Measurements from ENCODE around the gene CRYZ.

The CRYZ gene

GRCh38 chr1:74729741-74730478 is 2.9 kb downstream of the CRYZ start:
- no peak for DNase-seq

GRCh38 chr1:74728736-74729135 is 4.1 kb downstream of the CRYZ start:
- DNase-seq, result no peak

- no peak for DNase-seq
Measured at GRCh38 chr1:74726063-74726462, 6.8 kb downstream of the CRYZ start.

- DNase-seq, result no peak
Measured at GRCh38 chr1:74717626-74718025, 15.2 kb downstream of the CRYZ start.

- DNase-seq, result no peak
Measured at GRCh38 chr1:74716822-74717221, 16.0 kb downstream of the CRYZ start.

GRCh38 chr1:74715806-74716205 is 17.0 kb downstream of the CRYZ start:
- DNase-seq, result no peak

- DNase-seq, result no peak
Measured at GRCh38 chr1:74715236-74715502, 17.7 kb downstream of the CRYZ start.

GRCh38 chr1:74714429-74715235 is 18.2 kb downstream of the CRYZ start:
- DNase-seq, result no peak

GRCh38 chr1:74713849-74714248 is 19.0 kb downstream of the CRYZ start:
- no peak for DNase-seq

GRCh38 chr1:74712881-74713280 is 20.0 kb downstream of the CRYZ start:
- DNase-seq, result no peak

GRCh38 chr1:74703386-74704182 is 29.3 kb downstream of the CRYZ start:
- DNase-seq, result no peak

- DNase-seq, result no peak
Measured at GRCh38 chr1:74699331-74699730, 33.5 kb downstream of the CRYZ start.

GRCh38 chr1:74697832-74698231 is 35.0 kb downstream of the CRYZ start:
- no peak for DNase-seq

GRCh38 chr1:74693473-74693872 is 39.4 kb downstream of the CRYZ start:
- DNase-seq, result no peak

GRCh38 chr1:74690909-74691308 is 41.9 kb downstream of the CRYZ start:
- DNase-seq, result no peak

GRCh38 chr1:74690364-74690696 is 42.5 kb downstream of the CRYZ start:
- no peak for DNase-seq

GRCh38 chr1:74689621-74690363 is 43.1 kb downstream of the CRYZ start:
- DNase-seq, result peak; percentile 30

- DNase-seq, result no peak
Measured at GRCh38 chr1:74686928-74687327, 45.9 kb downstream of the CRYZ start.

GRCh38 chr1:74684301-74684700 is 48.5 kb downstream of the CRYZ start:
- no peak for DNase-seq

- DNase-seq, result no peak
Measured at GRCh38 chr1:74683656-74684055, 49.2 kb downstream of the CRYZ start.

GRCh38 chr1:74681851-74682250 is 51.0 kb downstream of the CRYZ start:
- no peak for DNase-seq

- no peak for DNase-seq
Measured at GRCh38 chr1:74681449-74681848, 51.4 kb downstream of the CRYZ start.

- no peak for DNase-seq
Measured at GRCh38 chr1:74681001-74681400, 51.8 kb downstream of the CRYZ start.
